Measurements from ENCODE around the gene NPHP1.

The NPHP1 gene

GRCh38 chr2:110152943-110153342, 51.9 kb downstream of the NPHP1 start:
- H3K9me3 ChIP-seq (ENCODE audit: insufficient read depth, low read depth, low read length) = no peaks in the 10 kb centered on the region
- H3K27ac ChIP-seq (ENCODE audit: low read depth, low read length) = no peak overlapping the region
- H2BK120ac ChIP-seq (ENCODE audit: insufficient read depth, low read length, poor library complexity) = no peak overlapping the region
- no peak overlapping the region for H3K14ac ChIP-seq (ENCODE audit: low read length)
- no peak overlapping the region for H4K12ac ChIP-seq (ENCODE audit: low read depth, low read length)
- no peaks in the 10 kb centered on the region for H3K4me1 ChIP-seq (ENCODE audit: control insufficient read depth in 1 of 2, insufficient read depth in 2 of 2, low read length in 2 of 2)
- H3K79me2 ChIP-seq (ENCODE audit: control insufficient read depth, insufficient read depth, low read length, poor library complexity) = no peaks in the 10 kb centered on the region
- H3K4ac ChIP-seq (ENCODE audit: low read depth, low read length) = no peak overlapping the region
- H3K36me3 ChIP-seq (ENCODE audit: control insufficient read depth in 1 of 2, insufficient read depth in 2 of 2, low read length in 2 of 2) = no peaks in the 10 kb centered on the region
- H2AK5ac ChIP-seq (ENCODE audit: low read length) = no peak overlapping the region
- no peak for DNase-seq
- no peaks in the 10 kb centered on the region for H3K79me1 ChIP-seq (ENCODE audit: low read length)
- no peak overlapping the region for H3K9ac ChIP-seq (ENCODE audit: low read length)
- H2BK5ac ChIP-seq (ENCODE audit: low read depth, low read length, poor library complexity) = no peak overlapping the region
- H3K4me2 ChIP-seq (ENCODE audit: low read length) = no peak overlapping the region
- H4K91ac ChIP-seq (ENCODE audit: low read depth, low read length) = no peak overlapping the region
- no peak overlapping the region for H3K4me3 ChIP-seq (ENCODE audit: low read depth, low read length)
- H4K8ac ChIP-seq (ENCODE audit: low read depth, low read length) = no peak overlapping the region
- WGBS (ENCODE audit: extremely low coverage, insufficient coverage, insufficient read length) = no CpG with 5 or more reads among the region's 3 CpGs
- H3K23ac ChIP-seq (ENCODE audit: low read length) = no peak overlapping the region
- no peak overlapping the region for H3K18ac ChIP-seq (ENCODE audit: low read length)
- H2BK12ac ChIP-seq (ENCODE audit: low read length) = no peak overlapping the region
- H2AFZ ChIP-seq (ENCODE audit: insufficient read depth, low read length, poor library complexity) = no peak overlapping the region
- no peaks in the 10 kb centered on the region for H3K27me3 ChIP-seq (ENCODE audit: insufficient read depth, low read length)

GRCh38 chr2:110149330-110150220, 55.2 kb downstream of the NPHP1 start:
- Histone ChIP-seq H3K4me1 (ENCODE audit: control insufficient read depth in 1 of 2, insufficient read depth in 2 of 2, low read length in 2 of 2) (no peaks in the 10 kb centered on the region), H3K4me3 (ENCODE audit: low read depth, low read length) (no peak overlapping the region), H3K79me2 (ENCODE audit: control insufficient read depth, insufficient read depth, low read length, poor library complexity) (no peaks in the 10 kb centered on the region), H3K79me1 (ENCODE audit: low read length) (no peaks in the 10 kb centered on the region), H3K4me2 (ENCODE audit: low read length) (no peak overlapping the region), H3K23ac (ENCODE audit: low read length) (no peak overlapping the region), H4K8ac (ENCODE audit: low read depth, low read length) (no peak overlapping the region), H3K27me3 (ENCODE audit: insufficient read depth, low read length) (no peaks in the 10 kb centered on the region), H3K9ac (ENCODE audit: low read length) (no peak overlapping the region), H4K91ac (ENCODE audit: low read depth, low read length) (no peak overlapping the region), H4K12ac (ENCODE audit: low read depth, low read length) (no peak overlapping the region), H2BK12ac (ENCODE audit: low read length) (no peak overlapping the region), H3K9me3 (ENCODE audit: insufficient read depth, low read depth, low read length) (no peaks in the 10 kb centered on the region), H2AFZ (ENCODE audit: insufficient read depth, low read length, poor library complexity) (no peak overlapping the region), H3K4ac (ENCODE audit: low read depth, low read length) (no peak overlapping the region), H3K36me3 (ENCODE audit: control insufficient read depth in 1 of 2, insufficient read depth in 2 of 2, low read length in 2 of 2) (no peaks in the 10 kb centered on the region), H2BK5ac (ENCODE audit: low read depth, low read length, poor library complexity) (no peak overlapping the region), H3K18ac (ENCODE audit: low read length) (no peak overlapping the region), H3K14ac (ENCODE audit: low read length) (no peak overlapping the region), H2BK120ac (ENCODE audit: insufficient read depth, low read length, poor library complexity) (no peak overlapping the region), H3K27ac (ENCODE audit: low read depth, low read length) (no peak overlapping the region), H2AK5ac (ENCODE audit: low read length) (no peak overlapping the region)
- DNase-seq = peak in 1 of 2 donors; percentile 28
- no CpG with 5 or more reads among the region's 6 CpGs for WGBS (ENCODE audit: extremely low coverage, insufficient coverage, insufficient read length)

- H3K4me3 ChIP-seq (ENCODE audit: low read depth, low read length) = no peak overlapping the region
- no peak overlapping the region for H2AFZ ChIP-seq (ENCODE audit: insufficient read depth, low read length, poor library complexity)
- no peaks in the 10 kb centered on the region for H3K4me1 ChIP-seq (ENCODE audit: control insufficient read depth in 1 of 2, insufficient read depth in 2 of 2, low read length in 2 of 2)
- H2BK12ac ChIP-seq (ENCODE audit: low read length) = no peak overlapping the region
- H3K14ac ChIP-seq (ENCODE audit: low read length) = no peak overlapping the region
- no peaks in the 10 kb centered on the region for H3K36me3 ChIP-seq (ENCODE audit: control insufficient read depth in 1 of 2, insufficient read depth in 2 of 2, low read length in 2 of 2)
- no peak overlapping the region for H3K9ac ChIP-seq (ENCODE audit: low read length)
- no peak overlapping the region for H3K27ac ChIP-seq (ENCODE audit: low read depth, low read length)
- H4K12ac ChIP-seq (ENCODE audit: low read depth, low read length) = no peak overlapping the region
- H3K18ac ChIP-seq (ENCODE audit: low read length) = no peak overlapping the region
- no peak overlapping the region for H4K91ac ChIP-seq (ENCODE audit: low read depth, low read length)
- no peaks in the 10 kb centered on the region for H3K9me3 ChIP-seq (ENCODE audit: insufficient read depth, low read depth, low read length)
- H3K79me2 ChIP-seq (ENCODE audit: control insufficient read depth, insufficient read depth, low read length, poor library complexity) = no peaks in the 10 kb centered on the region
- WGBS (ENCODE audit: extremely low coverage, insufficient coverage, insufficient read length) = no CpG with 5 or more reads among the region's 2 CpGs
- H2BK120ac ChIP-seq (ENCODE audit: insufficient read depth, low read length, poor library complexity) = no peak overlapping the region
- no peaks in the 10 kb centered on the region for H3K79me1 ChIP-seq (ENCODE audit: low read length)
- H3K27me3 ChIP-seq (ENCODE audit: insufficient read depth, low read length) = no peaks in the 10 kb centered on the region
- no peak for DNase-seq
- H3K4me2 ChIP-seq (ENCODE audit: low read length) = no peak overlapping the region
- H2AK5ac ChIP-seq (ENCODE audit: low read length) = no peak overlapping the region
- H4K8ac ChIP-seq (ENCODE audit: low read depth, low read length) = no peak overlapping the region
- no peak overlapping the region for H2BK5ac ChIP-seq (ENCODE audit: low read depth, low read length, poor library complexity)
- H3K23ac ChIP-seq (ENCODE audit: low read length) = no peak overlapping the region
- H3K4ac ChIP-seq (ENCODE audit: low read depth, low read length) = no peak overlapping the region
These were observed 57.9 kb downstream of the NPHP1 start for GRCh38 chr2:110146945-110147332.

- Histone ChIP-seq H3K14ac (ENCODE audit: low read length) (no peak overlapping the region), H2BK5ac (ENCODE audit: low read depth, low read length, poor library complexity) (no peak overlapping the region), H3K4me1 (ENCODE audit: control insufficient read depth in 1 of 2, insufficient read depth in 2 of 2, low read length in 2 of 2) (no peaks in the 10 kb centered on the region), H2AFZ (ENCODE audit: insufficient read depth, low read length, poor library complexity) (no peak overlapping the region), H3K23ac (ENCODE audit: low read length) (no peak overlapping the region), H2BK12ac (ENCODE audit: low read length) (no peak overlapping the region), H2AK5ac (ENCODE audit: low read length) (no peak overlapping the region), H3K36me3 (ENCODE audit: control insufficient read depth in 1 of 2, insufficient read depth in 2 of 2, low read length in 2 of 2) (no peaks in the 10 kb centered on the region), H3K27me3 (ENCODE audit: insufficient read depth, low read length) (no peaks in the 10 kb centered on the region), H3K9ac (ENCODE audit: low read length) (no peak overlapping the region), H3K4ac (ENCODE audit: low read depth, low read length) (no peak overlapping the region), H3K4me2 (ENCODE audit: low read length) (no peak overlapping the region), H2BK120ac (ENCODE audit: insufficient read depth, low read length, poor library complexity) (no peak overlapping the region), H3K9me3 (ENCODE audit: insufficient read depth, low read depth, low read length) (no peaks in the 10 kb centered on the region), H4K91ac (ENCODE audit: low read depth, low read length) (no peak overlapping the region), H3K79me1 (ENCODE audit: low read length) (no peaks in the 10 kb centered on the region), H3K27ac (ENCODE audit: low read depth, low read length) (no peak overlapping the region), H3K18ac (ENCODE audit: low read length) (no peak overlapping the region), H3K79me2 (ENCODE audit: control insufficient read depth, insufficient read depth, low read length, poor library complexity) (no peaks in the 10 kb centered on the region), H4K12ac (ENCODE audit: low read depth, low read length) (no peak overlapping the region), H4K8ac (ENCODE audit: low read depth, low read length) (no peak overlapping the region), H3K4me3 (ENCODE audit: low read depth, low read length) (no peak overlapping the region)
- DNase-seq = no peak
- no CpG with 5 or more reads among the region's 2 CpGs for WGBS (ENCODE audit: extremely low coverage, insufficient coverage, insufficient read length)
These were observed 58.4 kb downstream of the NPHP1 start for GRCh38 chr2:110146183-110146944.
